HEK293T (cell line): ENCODE results near the gene C3orf70.

Experiments used
- CTCF ChIA-PET: fragments of 350-600 bp; formaldehyde crosslinking; extraction: SDS; loops from one replicate; lab custom pipeline; 2021; ENCODE audit warnings: antibody characterized with exemption, inconsistent platforms; lab: Yijun Ruan, JAX
- POLR2A ChIA-PET: fragments of 350-600 bp; formaldehyde crosslinking; extraction: SDS; loops from one replicate; lab custom pipeline; 2020; ENCODE audit warnings: antibody characterized with exemption, inconsistent platforms; lab: Yijun Ruan, JAX
- DNase-seq: peaks from one replicate; pipeline ENCODE4 v3.0.0; 2012; ENCODE audit warnings: mixed read lengths; ENCODE audit errors: extremely low spot score
- ARNT ChIP-seq: fragments of 450-650 bp; IDR thresholded peaks from 2 replicates; pipeline ENCODE4 v1.6.1; 2017; ENCODE audit warnings: mild to moderate bottlenecking
- BHLHE40 ChIP-seq: fragments of 450-650 bp; IDR thresholded peaks from 2 replicates; pipeline ENCODE4 v1.6.1; 2016; ENCODE audit warnings: mild to moderate bottlenecking, moderate library complexity, borderline replicate concordance
- CTBP1 ChIP-seq: fragments of 450-650 bp; IDR thresholded peaks from 2 replicates; pipeline ENCODE4 v1.6.1; 2016; ENCODE audit warnings: borderline replicate concordance
- ELF4 ChIP-seq: fragments of 450-650 bp; IDR thresholded peaks from 2 replicates; pipeline ENCODE4 v1.6.1; 2017; ENCODE audit warnings: antibody characterized with exemption
- FOXA1 ChIP-seq: fragments of 450-650 bp; IDR thresholded peaks from 2 replicates; pipeline ENCODE4 v1.6.1; 2016; ENCODE audit warnings: mild to moderate bottlenecking
- FOXK2 ChIP-seq: fragments of 450-650 bp; IDR thresholded peaks from 2 replicates; pipeline ENCODE4 v1.6.1; 2016; ENCODE audit warnings: mild to moderate bottlenecking
- FOXM1 ChIP-seq: fragments of 450-650 bp; IDR thresholded peaks from 2 replicates; pipeline ENCODE4 v1.6.1; 2017; ENCODE audit warnings: mild to moderate bottlenecking, borderline replicate concordance
- HDGF ChIP-seq: fragments of 450-650 bp; IDR thresholded peaks from 2 replicates; pipeline ENCODE4 v1.6.1; 2017; ENCODE audit warnings: antibody characterized with exemption, borderline replicate concordance
- L3MBTL2 ChIP-seq: fragments of 450-650 bp; conservative IDR thresholded peaks from 2 replicates; pipeline ENCODE4 v1.6.1; 2016; ENCODE audit warnings: mild to moderate bottlenecking
- LEF1 ChIP-seq: fragments of 450-650 bp; IDR thresholded peaks from 2 replicates; pipeline ENCODE4 v1.6.1; 2017; ENCODE audit warnings: mild to moderate bottlenecking, borderline replicate concordance
- NFRKB ChIP-seq: fragments of 450-650 bp; IDR thresholded peaks from 2 replicates; pipeline ENCODE4 v1.6.1; 2016; ENCODE audit warnings: mild to moderate bottlenecking, moderate library complexity
- PKNOX1 ChIP-seq: fragments of 450-650 bp; IDR thresholded peaks from 2 replicates; pipeline ENCODE4 v1.6.1; 2016
- SP1 ChIP-seq: fragments of 450-650 bp; IDR thresholded peaks from 2 replicates; pipeline ENCODE4 v1.6.1; 2017
- SUZ12 ChIP-seq: fragments of 450-650 bp; IDR thresholded peaks from 2 replicates; pipeline ENCODE4 v1.6.1; 2016; ENCODE audit warnings: mild to moderate bottlenecking
- TARDBP ChIP-seq: fragments of 450-650 bp; IDR thresholded peaks from 2 replicates; pipeline ENCODE4 v1.6.1; 2016
- ZNF384 ChIP-seq: fragments of 450-650 bp; IDR thresholded peaks from 2 replicates; pipeline ENCODE4 v1.6.1; 2016

The C3orf70 gene

GRCh38 chr3:185152410-185153170 lies at the start of gene C3orf70:
Gene C3orf70, minus strand, starts transcription at chr3:185153060. Its CDS starts 237 bp downstream, at chr3:185152823.
- TF ChIP-seq FOXM1 (no peak), ZNF384 (no peak), SUZ12 (no peak), L3MBTL2 (peak; percentile 86), LEF1 (no peak), BHLHE40 (no peak), CTBP1 (no peak), ARNT (no peak), PKNOX1 (no peak)
- peak; percentile 60 for DNase-seq
- CTCF ChIA-PET = interaction anchor here (0.5 kb wide), 1 partner anchor 277 kb away, joined by 3 read pairs; no protein-coding TSS in a partner anchor
- POLR2A ChIA-PET = no interaction called here

- CTCF ChIA-PET = no interaction called here
These were observed 47.8 kb upstream of the C3orf70 start for GRCh38 chr3:185200639-185201038.

GRCh38 chr3:185199671-185200070 lies 46.8 kb upstream of the C3orf70 start:
- TF ChIP-seq ELF4 = no peak
- TF ChIP-seq LEF1 = no peak
- no peak for TF ChIP-seq PKNOX1
- TF ChIP-seq L3MBTL2 = no peak
- ChIA-PET POLR2A (no interaction called here), CTCF (no interaction called here)
- no peak for DNase-seq

More at GRCh38 chr3:185200639-185201038, 47.8 kb upstream of the C3orf70 start:
- no peak for TF ChIP-seq LEF1
- no peak for TF ChIP-seq NFRKB
- no peak for TF ChIP-seq CTBP1
- TF ChIP-seq SP1 = no peak
- TF ChIP-seq FOXA1 = no peak
- no peak for TF ChIP-seq SUZ12
- TF ChIP-seq L3MBTL2 = no peak
- no peak for TF ChIP-seq PKNOX1
- no peak for TF ChIP-seq TARDBP
- TF ChIP-seq HDGF = no peak
- TF ChIP-seq ELF4 = no peak
- DNase-seq = no peak
- POLR2A ChIA-PET = no interaction called here

- CTCF ChIA-PET = no interaction called here
- POLR2A ChIA-PET = no interaction called here
- no peak for DNase-seq
These were observed 46.3 kb upstream of the C3orf70 start for GRCh38 chr3:185199206-185199605.

GRCh38 chr3:185197068-185197467 lies 44.2 kb upstream of the C3orf70 start:
- no peak for TF ChIP-seq FOXA1
- TF ChIP-seq LEF1 = no peak
- TF ChIP-seq TARDBP = no peak
- TF ChIP-seq L3MBTL2 = no peak
- no peak for TF ChIP-seq PKNOX1
- CTCF ChIA-PET = no interaction called here
- no peak for DNase-seq
- POLR2A ChIA-PET = no interaction called here

More at GRCh38 chr3:185199206-185199605, 46.3 kb upstream of the C3orf70 start:
- TF ChIP-seq SUZ12 (no peak), LEF1 (no peak), CTBP1 (no peak), ELF4 (no peak), HDGF (no peak), FOXM1 (no peak), SP1 (no peak), L3MBTL2 (no peak)

- ChIA-PET CTCF (no interaction called here), POLR2A (no interaction called here)
- no peak for TF ChIP-seq ELF4
- TF ChIP-seq TARDBP = no peak
- TF ChIP-seq SP1 = no peak
- TF ChIP-seq HDGF = no peak
- TF ChIP-seq FOXA1 = no peak
- TF ChIP-seq PKNOX1 = no peak
- TF ChIP-seq ARNT = no peak
- no peak for TF ChIP-seq CTBP1
- no peak for TF ChIP-seq LEF1
- TF ChIP-seq ZNF384 = no peak
- TF ChIP-seq FOXM1 = no peak
- no peak for TF ChIP-seq L3MBTL2
- TF ChIP-seq NFRKB = no peak
- no peak for TF ChIP-seq FOXK2
- no peak for TF ChIP-seq BHLHE40
- TF ChIP-seq SUZ12 = no peak
- no peak for DNase-seq
These were observed 42.8 kb upstream of the C3orf70 start for GRCh38 chr3:185195652-185196051.
